OCI-LY3 (cell line): Measurements from ENCODE around the gene ZSCAN1.

Source experiments
- H2AFZ ChIP-seq: fragments of 200-600, 300-600 bp; shearing (Covaris generic); 2 replicates; pipeline ENCODE4 v1.6.0; 2014; ENCODE audit warnings: antibody characterized with exemption, low read depth, low read length
- H3K27ac ChIP-seq: fragments of 200-600, 300-600 bp; sonication (generic); 2 replicates; pipeline ENCODE4 v1.5.1; 2014; ENCODE audit warnings: mild to moderate bottlenecking, low read length, moderate library complexity, mixed read lengths
- H3K27me3 ChIP-seq: fragments of 200-600, 300-600 bp; sonication (generic); 2 replicates; pipeline ENCODE4 v1.6.1; 2014; ENCODE audit warnings: low read depth, low read length, mixed read lengths
- H3K36me3 ChIP-seq: fragments of 200-600, 300-600 bp; sonication (generic); replicated peaks from 2 replicates; pipeline ENCODE3; 2014; ENCODE audit warnings: low read depth, low read length, mixed read lengths
- H3K4me1 ChIP-seq: fragments of 300-600, 200-600 bp; sonication (generic); 2 replicates; pipeline ENCODE4 v1.6.1; 2014; ENCODE audit warnings: low read length, mixed read lengths
- H3K4me2 ChIP-seq: fragments of 200-600, 300-600 bp; sonication (generic); 2 replicates; pipeline ENCODE4 v1.6.1; 2014; ENCODE audit warnings: low read length, mixed read lengths
- H3K4me3 ChIP-seq: fragments of 300-600, 200-600 bp; sonication (generic); 2 replicates; pipeline ENCODE4 v1.5.1; 2014; ENCODE audit warnings: antibody characterized with exemption, mild to moderate bottlenecking, low read length, moderate library complexity
- H3K79me2 ChIP-seq: fragments of 300-600, 200-600 bp; shearing (Covaris generic); 2 replicates; pipeline ENCODE4 v1.6.1; 2014; ENCODE audit warnings: mild to moderate bottlenecking, low read length, mixed read lengths
- H3K9ac ChIP-seq: fragments of 300-600, 200-600 bp; shearing (Covaris generic); 2 replicates; pipeline ENCODE4 v1.6.0; 2014; ENCODE audit warnings: mild to moderate bottlenecking, low read length, moderate library complexity
- H3K9me3 ChIP-seq: fragments of 200-600, 300-600 bp; shearing (Covaris generic); 2 replicates; pipeline ENCODE4 v1.6.1; 2014; ENCODE audit warnings: low read length, mixed read lengths; ENCODE audit not compliant: insufficient read depth
- H4K20me1 ChIP-seq: fragments of 200-600, 300-600 bp; sonication (generic); 2 replicates; pipeline ENCODE4 v1.6.1; 2016; ENCODE audit warnings: low read length, mixed read lengths; ENCODE audit not compliant: insufficient read depth
- CTCF ChIP-seq: fragments of 200-600, 300-600 bp; sonication (generic); IDR thresholded peaks from 2 replicates; pipeline ENCODE4 v1.5.1; 2014; ENCODE audit warnings: antibody characterized with exemption, low read length, low read depth
- EZH2phosphoT487 ChIP-seq: fragments of 200-600 bp; shearing (Covaris generic); IDR thresholded peaks from 2 replicates; pipeline ENCODE4 v1.6.1; 2018; ENCODE audit warnings: antibody characterized with exemption, mixed run types, low read depth

ZSCAN1 gene

DNA sequence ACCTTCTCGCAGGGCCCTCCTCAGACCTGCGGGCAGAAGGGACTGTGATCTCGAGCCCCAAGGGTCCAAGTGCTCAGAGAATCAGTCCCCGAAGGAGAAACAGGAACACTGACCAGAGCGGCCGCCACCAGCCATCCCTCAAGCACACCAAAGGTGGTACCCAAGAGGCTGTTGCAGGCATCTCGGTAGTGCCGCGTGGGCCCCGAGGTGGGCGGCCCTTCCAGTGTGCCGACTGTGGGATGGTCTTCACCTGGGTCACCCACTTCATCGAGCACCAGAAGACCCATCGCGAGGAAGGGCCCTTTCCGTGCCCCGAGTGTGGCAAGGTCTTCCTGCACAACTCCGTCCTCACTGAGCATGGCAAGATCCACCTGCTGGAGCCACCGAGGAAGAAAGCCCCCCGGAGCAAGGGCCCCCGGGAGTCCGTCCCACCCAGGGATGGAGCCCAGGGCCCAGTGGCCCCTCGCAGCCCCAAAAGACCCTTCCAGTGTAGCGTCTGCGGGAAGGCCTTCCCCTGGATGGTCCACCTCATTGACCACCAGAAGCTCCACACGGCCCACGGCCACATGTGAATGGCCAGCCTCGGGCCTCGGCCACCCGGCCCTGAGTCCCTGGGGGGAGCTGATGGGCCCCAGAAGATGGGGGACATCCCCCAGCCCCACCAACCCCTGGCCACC, 19.8 kb downstream of the ZSCAN1 start:
- no peak overlapping the region for H3K9ac ChIP-seq
- H3K36me3 ChIP-seq = no peaks in the 10 kb centered on the region
- no peaks in the 10 kb centered on the region for H3K27me3 ChIP-seq
- H3K4me2 ChIP-seq = no peak overlapping the region
- no peaks in the 10 kb centered on the region for H4K20me1 ChIP-seq
- H3K9me3 ChIP-seq = peaks cover 30% of the 10 kb centered on the region
- no peak for TF ChIP-seq EZH2phosphoT487
- no peak for TF ChIP-seq CTCF
- H3K4me3 ChIP-seq = no peak overlapping the region
- no peak overlapping the region for H2AFZ ChIP-seq
- H3K4me1 ChIP-seq = no peaks in the 10 kb centered on the region
- no peak overlapping the region for H3K27ac ChIP-seq
- no peaks in the 10 kb centered on the region for H3K79me2 ChIP-seq

GRCh38 chr19:58054901-58055874, 21.4 kb downstream of the ZSCAN1 start:
- Histone ChIP-seq H3K27ac (no peak overlapping the region), H3K9me3 (peaks cover 27% of the 10 kb centered on the region)

DNA sequence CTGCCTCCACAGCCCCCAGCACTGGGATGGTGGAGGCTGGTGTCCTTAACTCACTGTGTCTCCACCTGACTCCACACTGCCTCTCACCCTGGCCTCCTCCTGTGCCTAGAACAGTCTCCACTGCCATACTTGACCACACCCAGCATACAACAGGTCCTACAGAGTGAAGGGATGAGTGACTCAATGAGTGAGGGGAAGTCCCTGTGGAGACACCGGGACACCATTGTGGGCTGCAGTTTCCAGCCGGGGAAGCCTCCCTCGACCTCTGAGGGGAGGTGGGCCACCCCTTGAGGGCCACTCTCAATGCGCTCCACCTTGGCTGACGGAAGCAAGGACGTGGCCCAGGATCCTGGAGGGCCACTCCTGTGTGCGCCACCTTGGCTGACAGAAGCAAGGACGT, 22.4 kb downstream of the ZSCAN1 start:
- no peak overlapping the region for H3K4me3 ChIP-seq
- no peak overlapping the region for H2AFZ ChIP-seq
- no peaks in the 10 kb centered on the region for H3K36me3 ChIP-seq
- H3K9me3 ChIP-seq = peaks cover 23% of the 10 kb centered on the region
- H3K4me2 ChIP-seq = no peak overlapping the region
- H3K4me1 ChIP-seq = no peaks in the 10 kb centered on the region
- H3K9ac ChIP-seq = no peak overlapping the region
- H4K20me1 ChIP-seq = no peaks in the 10 kb centered on the region
- H3K79me2 ChIP-seq = no peaks in the 10 kb centered on the region
- H3K27ac ChIP-seq = no peak overlapping the region
- H3K27me3 ChIP-seq = no peaks in the 10 kb centered on the region
- TF ChIP-seq CTCF = no peak
- TF ChIP-seq EZH2phosphoT487 = no peak

More at GRCh38 chr19:58054901-58055874, 21.4 kb downstream of the ZSCAN1 start:
- Histone ChIP-seq H3K4me3 (no peak overlapping the region), H3K4me1 (no peaks in the 10 kb centered on the region), H3K36me3 (no peaks in the 10 kb centered on the region), H3K79me2 (no peaks in the 10 kb centered on the region), H2AFZ (no peak overlapping the region), H3K9ac (no peak overlapping the region), H3K4me2 (no peak overlapping the region), H4K20me1 (no peaks in the 10 kb centered on the region), H3K27me3 (no peaks in the 10 kb centered on the region)
- TF ChIP-seq EZH2phosphoT487 (no peak), CTCF (no peak)

- TF ChIP-seq EZH2phosphoT487 = no peak
- TF ChIP-seq CTCF = no peak
- Histone ChIP-seq H3K9ac (no peak overlapping the region), H3K36me3 (no peaks in the 10 kb centered on the region), H3K4me1 (no peaks in the 10 kb centered on the region), H3K9me3 (peaks cover 29% of the 10 kb centered on the region), H3K4me2 (no peak overlapping the region), H3K27ac (no peak overlapping the region), H3K4me3 (no peak overlapping the region), H3K79me2 (no peaks in the 10 kb centered on the region), H3K27me3 (no peaks in the 10 kb centered on the region), H4K20me1 (no peaks in the 10 kb centered on the region), H2AFZ (no peak overlapping the region)
Measured at GRCh38 chr19:58056861-58057260, 23.0 kb downstream of the ZSCAN1 start.
